Activated CD8-positive, alpha-beta T cell treated with anti-CD3 and anti-CD28 coated beads for 36 hours (primary cell): Measurements from ENCODE around the gene CAMSAP2. TPM values are rescaled to one million over a fixed set of nuclear protein-coding genes. Genes with fewer than 3 reads are reported as not detected.
"Not testable (repeated sequence)": the region's sequence is repeated elsewhere in the genome, so short reads cannot be mapped to it uniquely, and the experiment has no call there.

ENCODE experiments used
- ATAC-seq: fragments of 200-7000 bp; cut with Tn5 transposase; one replicate; pipeline ENCODE4 v1.10.0; 2021; ENCODE audit warnings: mild to moderate bottlenecking, moderate library complexity
- CTCF ChIA-PET: fragments of 350-600 bp; sonication (Branson Sonifier 250); formaldehyde crosslinking; loops from one replicate; lab custom pipeline; 2021; ENCODE audit warnings: antibody characterized with exemption; lab: Charles Lee
- POLR2A ChIA-PET: fragments of 350-600 bp; sonication (Branson Sonifier 250); formaldehyde crosslinking; loops from one replicate; lab custom pipeline; 2021; ENCODE audit warnings: antibody characterized with exemption; lab: Charles Lee
- DNase-seq: peaks from one replicate; pipeline ENCODE4 v3.0.0-alpha.2; 2020
- H3K27ac Mint-ChIP-seq: one replicate; pipeline ENCODE4 v1.8.0; 2021; ENCODE audit warnings: mild to moderate bottlenecking, mixed read lengths
- H3K27me3 Mint-ChIP-seq: one replicate; pipeline ENCODE4 v1.8.0; 2021; ENCODE audit warnings: mixed read lengths
- H3K36me3 Mint-ChIP-seq: one replicate; pipeline ENCODE4 v1.8.0; 2021; ENCODE audit warnings: low read depth, mixed read lengths
- H3K4me1 Mint-ChIP-seq: one replicate; pipeline ENCODE4 v1.8.0; 2021; ENCODE audit warnings: low read depth, mixed read lengths
- H3K4me3 Mint-ChIP-seq: one replicate; pipeline ENCODE4 v1.8.0; 2021; ENCODE audit warnings: mild to moderate bottlenecking, moderate library complexity, mixed read lengths
- H3K9me3 Mint-ChIP-seq: one replicate; pipeline ENCODE4 v1.8.0; 2021; ENCODE audit warnings: mixed read lengths
- CTCF ChIP-seq: fragments of 200-600 bp; IDR thresholded peaks from one replicate; pipeline ENCODE4 v1.8.0; 2022; ENCODE audit warnings: antibody characterized with exemption, mild to moderate bottlenecking
- intact Hi-C: fragments of 100-400 bp; cut with micrococcal nuclease; formaldehyde crosslinking; loops from one replicate; pipeline ENCODE4 v1.10.0; 2022
- total RNA-seq, 2 experiments: library from RNA; stranded (reverse); gene quantifications; one replicate each; pipeline ENCODE4 v1.2.3, GENCODE V29; 2021

CAMSAP2 gene
- total RNA-seq, 2 experiments from 2014 or later: 1.8 to 2.1 TPM

- POLR2A ChIA-PET: no interaction called here
- Mint-ChIP-seq H3K27me3 (peaks cover 2% of the 10 kb centered on the region), H3K36me3 (peaks cover 3% of the 10 kb centered on the region), H3K27ac (no peak overlapping the region), H3K4me3 (no peak overlapping the region), H3K4me1 (no peaks in the 10 kb centered on the region), H3K9me3 (peaks cover 2% of the 10 kb centered on the region)
- no peak for TF ChIP-seq CTCF
- intact Hi-C loops: no loop called here
- no peak for DNase-seq
- CTCF ChIA-PET: no interaction called here
- no peak for ATAC-seq
These were observed 49.2 kb downstream of the CAMSAP2 start for GRCh38 chr1:200787896-200788387.

GRCh38 chr1:200791012-200791411 lies 52.3 kb downstream of the CAMSAP2 start:
- H3K36me3 Mint-ChIP-seq, intact Hi-C loops, H3K9me3 Mint-ChIP-seq, H3K27me3 Mint-ChIP-seq, H3K27ac Mint-ChIP-seq, H3K4me3 Mint-ChIP-seq, DNase-seq, POLR2A ChIA-PET, H3K4me1 Mint-ChIP-seq, ATAC-seq: not testable (repeated sequence)
- CTCF ChIA-PET: interaction anchor here (1.7 kb wide), 1 partner anchor 169 kb away, joined by 6 read pairs; no protein-coding TSS in a partner anchor

- H3K4me1 Mint-ChIP-seq: no peaks in the 10 kb centered on the region
- ATAC-seq: no peak
- no peaks in the 10 kb centered on the region for H3K9me3 Mint-ChIP-seq
- intact Hi-C loops: no loop called here
- no peak for DNase-seq
- peaks cover 2% of the 10 kb centered on the region for H3K27me3 Mint-ChIP-seq
- H3K36me3 Mint-ChIP-seq: no peaks in the 10 kb centered on the region
- no peak for TF ChIP-seq CTCF
- no peak overlapping the region for H3K4me3 Mint-ChIP-seq
- ChIA-PET CTCF (interaction anchor here (0.7 to 3.1 kb wide), 3 partner anchors 9 to 171 kb away, joined by 3 to 13 read pairs (median 7); no protein-coding TSS in a partner anchor), POLR2A (no interaction called here)
- H3K27ac Mint-ChIP-seq: no peak overlapping the region
These were observed 55.0 kb downstream of the CAMSAP2 start for GRCh38 chr1:200793677-200794076.

GRCh38 chr1:200794506-200795065 lies 55.9 kb downstream of the CAMSAP2 start:
- Mint-ChIP-seq H3K36me3 (no peaks in the 10 kb centered on the region), H3K9me3 (no peaks in the 10 kb centered on the region), H3K27ac (no peak overlapping the region), H3K4me3 (no peak overlapping the region), H3K4me1 (no peaks in the 10 kb centered on the region), H3K27me3 (no peaks in the 10 kb centered on the region)
- no peak for TF ChIP-seq CTCF
- ChIA-PET CTCF (interaction anchor here (1.1 to 3.1 kb wide), 3 partner anchors 8 to 172 kb away, joined by 4 to 13 read pairs (median 7); no protein-coding TSS in a partner anchor), POLR2A (no interaction called here)
- ATAC-seq (no peak), DNase-seq (no peak)
- intact Hi-C loops: no loop called here

- H3K4me1 Mint-ChIP-seq: no peaks in the 10 kb centered on the region
- DNase-seq (no peak), ATAC-seq (no peak)
- intact Hi-C loops: no loop called here
- H3K4me3 Mint-ChIP-seq: no peak overlapping the region
- no peak overlapping the region for H3K27ac Mint-ChIP-seq
- ChIA-PET POLR2A (no interaction called here), CTCF (interaction anchor here (1.1 kb wide), 1 partner anchor 10 kb away, joined by 4 read pairs; no protein-coding TSS in a partner anchor)
- H3K27me3 Mint-ChIP-seq: no peaks in the 10 kb centered on the region
- no peak for TF ChIP-seq CTCF
- no peaks in the 10 kb centered on the region for H3K9me3 Mint-ChIP-seq
- H3K36me3 Mint-ChIP-seq: no peaks in the 10 kb centered on the region
These were observed 56.5 kb downstream of the CAMSAP2 start for GRCh38 chr1:200795156-200795555.
